ENCODE results near the gene SPNS3.

DNA sequence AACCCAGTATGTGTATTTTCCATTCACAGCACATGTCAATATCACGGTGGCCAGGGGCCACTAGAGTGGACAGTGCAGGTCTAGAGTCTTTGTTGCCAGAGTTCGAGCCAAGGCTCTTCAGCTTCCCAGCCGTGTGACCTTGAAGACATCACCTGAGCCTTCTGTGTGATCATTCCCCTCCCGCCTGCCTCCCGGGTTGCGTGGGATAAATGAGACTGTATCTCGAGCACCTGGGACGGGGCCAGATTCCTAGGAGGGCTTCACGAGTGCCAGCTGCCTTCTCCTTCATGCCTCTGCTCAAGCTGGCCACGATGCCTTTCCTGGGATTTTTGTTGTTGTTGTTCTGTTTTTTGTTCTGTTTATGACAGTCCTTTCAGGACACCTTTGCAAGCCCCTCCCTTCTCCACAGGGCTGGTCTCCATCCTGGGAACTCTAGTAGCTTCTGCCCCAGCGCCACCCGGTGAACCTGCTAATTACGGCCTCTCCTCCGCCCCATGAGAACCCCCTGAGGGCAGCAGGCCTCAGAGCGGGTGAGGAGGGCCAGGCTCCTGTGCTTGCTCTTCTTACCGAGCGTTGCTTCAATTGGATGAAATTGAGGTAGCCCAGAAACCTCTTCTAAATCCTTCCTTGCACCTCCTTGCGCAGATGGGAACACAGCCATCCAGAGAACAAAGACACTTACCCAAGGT lies 68.9 kb downstream of the SPNS3 start:
- TF ChIP-seq EZH2 (IDR thresholded peaks at IDR 0.05; ENCODE audit: borderline replicate concordance, low read depth, low read length, severe bottlenecking) (no peak), POLR2AphosphoS5 (IDR thresholded peaks at IDR 0.05; ENCODE audit: insufficient read depth, low read depth, low read length) (no peak), POLR2A (IDR thresholded peaks at IDR 0.05; ENCODE audit: low read depth, low read length) (no peak)
- TF ChIP-seq, protein P1, sequence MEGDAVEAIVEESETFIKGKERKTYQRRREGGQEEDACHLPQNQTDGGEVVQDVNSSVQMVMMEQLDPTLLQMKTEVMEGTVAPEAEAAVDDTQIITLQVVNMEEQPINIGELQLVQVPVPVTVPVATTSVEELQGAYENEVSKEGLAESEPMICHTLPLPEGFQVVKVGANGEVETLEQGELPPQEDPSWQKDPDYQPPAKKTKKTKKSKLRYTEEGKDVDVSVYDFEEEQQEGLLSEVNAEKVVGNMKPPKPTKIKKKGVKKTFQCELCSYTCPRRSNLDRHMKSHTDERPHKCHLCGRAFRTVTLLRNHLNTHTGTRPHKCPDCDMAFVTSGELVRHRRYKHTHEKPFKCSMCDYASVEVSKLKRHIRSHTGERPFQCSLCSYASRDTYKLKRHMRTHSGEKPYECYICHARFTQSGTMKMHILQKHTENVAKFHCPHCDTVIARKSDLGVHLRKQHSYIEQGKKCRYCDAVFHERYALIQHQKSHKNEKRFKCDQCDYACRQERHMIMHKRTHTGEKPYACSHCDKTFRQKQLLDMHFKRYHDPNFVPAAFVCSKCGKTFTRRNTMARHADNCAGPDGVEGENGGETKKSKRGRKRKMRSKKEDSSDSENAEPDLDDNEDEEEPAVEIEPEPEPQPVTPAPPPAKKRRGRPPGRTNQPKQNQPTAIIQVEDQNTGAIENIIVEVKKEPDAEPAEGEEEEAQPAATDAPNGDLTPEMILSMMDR (IDR thresholded peaks at IDR 0.05; ENCODE audit: extremely low read depth in 1 of 2, insufficient read depth in 1 of 2, low read depth in 1 of 2, low read length in 2 of 2) = no peak

Data from endothelial cell of umbilical vein (primary cell).